Measurements from ENCODE around the gene GRM8. TPM values are rescaled to one million over a fixed set of nuclear protein-coding genes. Genes with fewer than 3 reads are reported as not detected.
A peak's percentile ranks its signal among the peaks of the same experiment; 100 is the strongest.

GRM8 gene
- total and polyA plus RNA-seq, 8 donors, result 0.25 to 2.8 (median 1.3) TPM; not detected in 4

GRCh38 chr7:127287133-127287532, 34.4 kb upstream of the GRM8 start:
- no peak overlapping the region for H3K4me3 ChIP-seq
- intact Hi-C loops (cut with DNase I; ENCODE audit: low total_unique reads), result no loop called here
- no peaks in the 10 kb centered on the region for H3K36me3 ChIP-seq
- no peaks in the 10 kb centered on the region for H3K4me1 ChIP-seq
- 45 to 66% (median 48%) methylated on average over 6 of the region's 6 CpGs for WGBS, 5 donors
- H3K9me3 ChIP-seq, result no peaks in the 10 kb centered on the region
- no peak for TF ChIP-seq POLR2A (IDR thresholded peaks at IDR 0.05)
- no peaks in the 10 kb centered on the region for H3K27me3 ChIP-seq
- DNase-seq, result peak in 1 of 2 donors; percentile 20
- H3K27ac ChIP-seq, result no peak overlapping the region

GRCh38 chr7:127270093-127270492, 17.4 kb upstream of the GRM8 start:
- DNase-seq, result no peak
- WGBS, 5 donors, result 93 to 100% (median 93%) methylated on average over 1 of the region's 1 CpG
- Histone ChIP-seq H3K27me3 (peaks cover 0 to 6% (median 0%) of the 10 kb centered on the region in 3 donors), H3K36me3 (no peaks in the 10 kb centered on the region), H3K4me3 (no peak overlapping the region), H3K27ac (no peak overlapping the region), H3K4me1 (no peaks in the 10 kb centered on the region), H3K9me3 (no peaks in the 10 kb centered on the region)
- no peak for TF ChIP-seq EP300 (IDR thresholded peaks at IDR 0.05)
- no peak for TF ChIP-seq POLR2A (IDR thresholded peaks at IDR 0.05)
- TF ChIP-seq POLR2AphosphoS5 (IDR thresholded peaks at IDR 0.05), result no peak
- TF ChIP-seq CTCF (IDR thresholded peaks at IDR 0.05), result no peak
- intact Hi-C loops (cut with DNase I; ENCODE audit: low total_unique reads), result no loop called here

GRCh38 chr7:127266047-127266446, 13.3 kb upstream of the GRM8 start:
- H3K27me3 ChIP-seq, result no peaks in the 10 kb centered on the region
- intact Hi-C loops (cut with DNase I; ENCODE audit: low total_unique reads), result no loop called here
- no peaks in the 10 kb centered on the region for H3K36me3 ChIP-seq
- no peak for DNase-seq
- 71 to 87% (median 83%) methylated on average over 1 of the region's 1 CpG for WGBS, 5 donors
- H3K4me3 ChIP-seq, result no peak overlapping the region
- no peak for TF ChIP-seq POLR2A (IDR thresholded peaks at IDR 0.05)
- TF ChIP-seq EP300 (IDR thresholded peaks at IDR 0.05), result no peak
- no peak for TF ChIP-seq CTCF (IDR thresholded peaks at IDR 0.05)
- TF ChIP-seq POLR2AphosphoS5 (IDR thresholded peaks at IDR 0.05), result no peak
- H3K9me3 ChIP-seq, result no peaks in the 10 kb centered on the region
- H3K27ac ChIP-seq, result no peak overlapping the region
- peaks cover 0 to 4% (median 0%) of the 10 kb centered on the region in 4 donors for H3K4me1 ChIP-seq

- WGBS, 5 donors, result 32 to 47% (median 37%) methylated on average over 3 of the region's 3 CpGs
- intact Hi-C loops (cut with DNase I; ENCODE audit: low total_unique reads), result no loop called here
- Histone ChIP-seq H3K36me3 (no peaks in the 10 kb centered on the region), H3K27me3 (no peaks in the 10 kb centered on the region), H3K9me3 (no peaks in the 10 kb centered on the region), H3K4me3 (no peak overlapping the region), H3K27ac (no peak overlapping the region), H3K4me1 (peaks cover 0 to 4% (median 0%) of the 10 kb centered on the region in 4 donors)
- TF ChIP-seq POLR2AphosphoS5 (IDR thresholded peaks at IDR 0.05) (no peak), POLR2A (IDR thresholded peaks at IDR 0.05) (no peak), CTCF (IDR thresholded peaks at IDR 0.05) (no peak), EP300 (IDR thresholded peaks at IDR 0.05) (no peak)
- DNase-seq, result peak in 1 of 2 donors; percentile 46
Observed at GRCh38 chr7:127264219-127264618, 11.5 kb upstream of the GRM8 start.

- peaks cover 0 to 47% (median 11%) of the 10 kb centered on the region in 3 donors for H3K27me3 ChIP-seq
- H3K4me3 ChIP-seq, result no peak overlapping the region
- H3K27ac ChIP-seq, result no peak overlapping the region
- H3K4me1 ChIP-seq, result peaks cover 0 to 10% (median 6%) of the 10 kb centered on the region in 4 donors
- TF ChIP-seq POLR2A (IDR thresholded peaks at IDR 0.05), result no peak
- TF ChIP-seq EP300 (IDR thresholded peaks at IDR 0.05), result no peak
- TF ChIP-seq CTCF (IDR thresholded peaks at IDR 0.05), result no peak
- no peak for TF ChIP-seq POLR2AphosphoS5 (IDR thresholded peaks at IDR 0.05)
- WGBS, 5 donors, result 53 to 67% (median 60%) methylated on average over 6 of the region's 6 CpGs
- intact Hi-C loops (cut with DNase I; ENCODE audit: low total_unique reads), result no loop called here
- H3K9me3 ChIP-seq, result no peaks in the 10 kb centered on the region
- H3K36me3 ChIP-seq, result no peaks in the 10 kb centered on the region
- no peak for DNase-seq
Observed at GRCh38 chr7:127258111-127258510, 5.4 kb upstream of the GRM8 start.

Measured in stomach (tissue), 9 donors.